HG02610 (cell line): Measurements from ENCODE around the gene LONRF3.
"Not testable (repeated sequence)": the region's sequence is repeated elsewhere in the genome, so short reads cannot be mapped to it uniquely, and the experiment has no call there.

Source experiments
- ATAC-seq: cut with Tn5 transposase; IDR thresholded peaks from one replicate; pipeline ENCODE4 v1.9.1; 2021; ENCODE audit warnings: mild to moderate bottlenecking, moderate library complexity; ENCODE audit not compliant: unreplicated experiment

Gene LONRF3

GRCh38 chrX:118980761-118981160 is 6.3 kb downstream of the LONRF3 start:
- ATAC-seq: no peak

GRCh38 chrX:118983513-118983912 is 9.1 kb downstream of the LONRF3 start:
- ATAC-seq: no peak

- ATAC-seq: no peak
Observed at GRCh38 chrX:118988911-118989310, 14.5 kb downstream of the LONRF3 start.

GRCh38 chrX:118989886-118990285 is 15.5 kb downstream of the LONRF3 start:
- no peak for ATAC-seq

GRCh38 chrX:118990512-118991227 is 16.3 kb downstream of the LONRF3 start:
- no peak for ATAC-seq

GRCh38 chrX:118992441-118993121 is 18.2 kb downstream of the LONRF3 start:
- ATAC-seq: not testable (repeated sequence)

GRCh38 chrX:119003462-119003861 is 29.0 kb downstream of the LONRF3 start:
- no peak for ATAC-seq

- peak; percentile 65 for ATAC-seq
Observed at GRCh38 chrX:119004920-119005524, 30.6 kb downstream of the LONRF3 start.

GRCh38 chrX:119007189-119007770 is 32.9 kb downstream of the LONRF3 start:
- no peak for ATAC-seq

- ATAC-seq: no peak
Observed at GRCh38 chrX:119008110-119008744, 33.8 kb downstream of the LONRF3 start.

GRCh38 chrX:119009071-119009470 is 34.7 kb downstream of the LONRF3 start:
- no peak for ATAC-seq

GRCh38 chrX:119010491-119010890 is 36.1 kb downstream of the LONRF3 start:
- no peak for ATAC-seq

GRCh38 chrX:119013164-119013563 is 38.7 kb downstream of the LONRF3 start:
- ATAC-seq: no peak

- ATAC-seq: peak; percentile 93
Observed at GRCh38 chrX:119015407-119016237, 41.2 kb downstream of the LONRF3 start.

- no peak for ATAC-seq
Observed at GRCh38 chrX:119017077-119017476, 42.7 kb downstream of the LONRF3 start.

GRCh38 chrX:119025900-119026299 is 51.5 kb downstream of the LONRF3 start:
- no peak for ATAC-seq

- not testable (repeated sequence) for ATAC-seq
Observed at GRCh38 chrX:119026344-119026743, 51.9 kb downstream of the LONRF3 start.

- ATAC-seq: not testable (repeated sequence)
Observed at GRCh38 chrX:119027960-119028732, 53.7 kb downstream of the LONRF3 start.

GRCh38 chrX:119028733-119029330 is 54.4 kb downstream of the LONRF3 start:
- no peak for ATAC-seq
